Transverse colon (tissue), 4 donors: Measurements from ENCODE around the gene TRIM33.

ENCODE experiments used
- POLR2A ChIP-seq: fragments of 450-650 bp; IDR thresholded peaks from one replicate; pipeline ENCODE4 v1.6.1; 2016; ENCODE audit warnings: antibody characterized with exemption, mild to moderate bottlenecking, moderate library complexity
- POLR2AphosphoS5 ChIP-seq, 3 donors: sonication (generic); formaldehyde crosslinking; IDR thresholded peaks; one replicate each; pipeline ENCODE4 v1.6.1; 2016; ENCODE audit warnings: antibody characterized with exemption in 3 of 3
- TF ChIP-seq, protein P1 (sequence below), 5 experiments: fragments of 200-600 bp in 3 of 5; fragments of 450-650 bp in 2 of 5; sonication (generic) in 3 of 5; IDR thresholded peaks; 1 replicate in 2 of 5; 2 replicates in 3 of 5; pipeline ENCODE4 v1.5.1; 2016 to 2017; ENCODE audit warnings: antibody characterized with exemption in 5 of 5, inconsistent platforms in 3 of 5, mild to moderate bottlenecking in 2 of 5, moderate library complexity in 1 of 5

GRCh38 chr1:114439369-114439768 is 71.6 kb downstream of the TRIM33 start:
- TF ChIP-seq POLR2A (no peak), POLR2AphosphoS5 (IDR thresholded peaks at IDR 0.05) (no peak)
- TF ChIP-seq, protein P1, sequence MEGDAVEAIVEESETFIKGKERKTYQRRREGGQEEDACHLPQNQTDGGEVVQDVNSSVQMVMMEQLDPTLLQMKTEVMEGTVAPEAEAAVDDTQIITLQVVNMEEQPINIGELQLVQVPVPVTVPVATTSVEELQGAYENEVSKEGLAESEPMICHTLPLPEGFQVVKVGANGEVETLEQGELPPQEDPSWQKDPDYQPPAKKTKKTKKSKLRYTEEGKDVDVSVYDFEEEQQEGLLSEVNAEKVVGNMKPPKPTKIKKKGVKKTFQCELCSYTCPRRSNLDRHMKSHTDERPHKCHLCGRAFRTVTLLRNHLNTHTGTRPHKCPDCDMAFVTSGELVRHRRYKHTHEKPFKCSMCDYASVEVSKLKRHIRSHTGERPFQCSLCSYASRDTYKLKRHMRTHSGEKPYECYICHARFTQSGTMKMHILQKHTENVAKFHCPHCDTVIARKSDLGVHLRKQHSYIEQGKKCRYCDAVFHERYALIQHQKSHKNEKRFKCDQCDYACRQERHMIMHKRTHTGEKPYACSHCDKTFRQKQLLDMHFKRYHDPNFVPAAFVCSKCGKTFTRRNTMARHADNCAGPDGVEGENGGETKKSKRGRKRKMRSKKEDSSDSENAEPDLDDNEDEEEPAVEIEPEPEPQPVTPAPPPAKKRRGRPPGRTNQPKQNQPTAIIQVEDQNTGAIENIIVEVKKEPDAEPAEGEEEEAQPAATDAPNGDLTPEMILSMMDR (IDR thresholded peaks at IDR 0.05): no peak
